HPDE6-E6E7 (cell line): ENCODE data around the gene F7.

Experiments used
- DNase-seq: peaks from one replicate; pipeline ENCODE4 v3.0.0; 2011; ENCODE audit warnings: missing footprints; ENCODE audit errors: extremely low spot score

Gene F7

GRCh38 chr13:113117911-113118260, 12.3 kb downstream of the F7 start:
- no peak for DNase-seq

GRCh38 chr13:113118261-113119021, 12.8 kb downstream of the F7 start:
- no peak for DNase-seq

GRCh38 chr13:113119166-113119821, 13.7 kb downstream of the F7 start:
- no peak for DNase-seq

DNA sequence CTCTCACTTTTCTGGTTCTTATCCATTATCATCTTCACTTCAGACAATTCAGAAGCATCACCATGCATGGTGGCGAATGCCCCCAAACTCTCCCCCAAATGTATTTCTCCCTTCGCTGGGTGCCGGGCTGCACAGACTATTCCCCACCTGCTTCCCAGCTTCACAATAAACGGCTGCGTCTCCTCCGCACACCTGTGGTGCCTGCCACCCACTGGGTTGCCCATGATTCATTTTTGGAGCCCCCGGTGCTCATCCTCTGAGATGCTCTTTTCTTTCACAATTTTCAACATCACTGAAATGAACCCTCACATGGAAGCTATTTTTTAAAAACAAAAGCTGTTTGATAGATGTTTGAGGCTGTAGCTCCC, 14.2 kb downstream of the F7 start:
- no peak for DNase-seq

DNA sequence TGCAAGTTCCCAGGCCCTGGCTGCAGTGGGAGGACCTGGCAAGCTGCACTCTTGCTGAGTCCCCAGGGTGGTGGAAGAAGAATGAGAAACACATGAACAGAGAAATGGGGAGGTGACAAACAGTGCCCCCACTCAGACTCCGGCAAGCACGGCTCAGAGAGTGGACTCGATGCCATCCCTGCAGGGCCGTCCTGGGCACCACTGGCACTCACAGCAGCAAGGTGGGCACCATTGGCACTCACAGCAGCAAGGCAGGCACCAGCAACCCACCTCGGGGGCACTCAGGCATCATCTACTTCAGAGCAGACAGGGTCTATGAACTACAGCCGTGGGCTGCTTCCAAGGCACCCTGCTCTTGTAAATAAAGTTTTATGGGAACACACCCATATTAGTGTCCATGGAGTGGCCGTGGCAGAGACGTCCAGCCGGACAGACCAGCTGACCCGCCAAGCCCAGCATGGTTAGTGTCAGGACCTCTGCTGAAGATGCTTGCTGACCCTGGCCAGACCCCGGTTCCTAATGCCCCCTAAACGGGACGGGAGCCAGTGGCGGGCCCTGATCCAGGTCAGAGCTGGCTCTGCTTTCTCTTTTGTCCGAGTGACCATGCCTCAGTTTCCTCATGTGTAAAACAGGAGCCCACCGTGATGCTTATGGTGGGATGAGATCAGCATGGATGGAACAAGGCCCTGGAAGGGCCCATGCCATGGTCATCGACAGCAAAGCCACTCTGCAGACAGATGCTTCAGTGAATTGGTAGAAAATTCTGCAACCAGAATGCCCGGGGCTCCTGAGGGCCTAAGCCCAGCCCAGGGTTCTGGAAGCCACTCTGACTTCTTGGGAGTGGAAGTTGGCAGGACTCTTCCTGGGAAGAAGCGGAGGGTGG, 14.9 kb downstream of the F7 start:
- no peak for DNase-seq

DNA sequence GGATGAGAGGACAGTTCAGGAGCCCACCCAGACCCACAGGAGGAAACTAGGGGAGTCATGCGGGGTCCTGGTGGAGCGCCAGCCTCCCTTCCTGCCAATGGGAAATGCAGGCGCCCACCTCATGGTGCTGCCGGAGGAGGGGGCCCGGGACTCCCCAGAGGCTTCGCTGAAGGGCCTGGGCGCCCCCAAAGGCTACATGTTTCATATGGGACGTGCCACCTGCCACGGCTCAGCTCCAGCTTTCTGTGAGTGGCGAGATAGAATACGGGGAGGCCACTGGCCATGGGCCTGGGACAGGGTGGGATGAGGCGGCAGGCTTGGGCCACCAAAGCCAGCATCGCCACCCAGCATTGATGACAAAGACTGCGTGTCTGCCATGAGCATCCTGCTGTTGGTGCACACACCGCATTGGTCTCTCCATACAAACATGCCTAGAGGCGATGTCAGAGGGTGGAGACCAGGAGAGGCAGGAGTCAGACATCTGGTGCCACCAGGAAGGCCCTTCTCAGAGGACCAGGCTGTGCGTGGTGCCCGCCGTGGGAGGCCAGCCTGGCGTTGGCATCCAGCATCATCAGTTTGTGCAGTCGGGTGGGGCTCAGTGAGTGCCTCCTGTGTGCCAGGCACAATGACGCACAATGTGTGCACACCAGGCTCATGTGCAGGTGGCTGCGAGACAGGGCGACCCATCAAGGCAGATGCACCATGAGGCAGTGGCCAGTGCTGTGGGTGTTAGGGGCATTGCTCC, 15.8 kb downstream of the F7 start:
- no peak for DNase-seq

- no peak for DNase-seq
Observed at GRCh38 chr13:113121928-113122471, 16.4 kb downstream of the F7 start.

GRCh38 chr13:113122550-113123225, 17.1 kb downstream of the F7 start, which contains the start of gene F10:
Gene F10 (plus strand): TSS chr13:113122799. CDS start chr13:113122856, 57 bp downstream.
- no peak for DNase-seq

- no peak for DNase-seq
Observed at GRCh38 chr13:113123226-113124201, 17.9 kb downstream of the F7 start.

GRCh38 chr13:113124211-113124970, 18.8 kb downstream of the F7 start:
- DNase-seq: no peak

DNA sequence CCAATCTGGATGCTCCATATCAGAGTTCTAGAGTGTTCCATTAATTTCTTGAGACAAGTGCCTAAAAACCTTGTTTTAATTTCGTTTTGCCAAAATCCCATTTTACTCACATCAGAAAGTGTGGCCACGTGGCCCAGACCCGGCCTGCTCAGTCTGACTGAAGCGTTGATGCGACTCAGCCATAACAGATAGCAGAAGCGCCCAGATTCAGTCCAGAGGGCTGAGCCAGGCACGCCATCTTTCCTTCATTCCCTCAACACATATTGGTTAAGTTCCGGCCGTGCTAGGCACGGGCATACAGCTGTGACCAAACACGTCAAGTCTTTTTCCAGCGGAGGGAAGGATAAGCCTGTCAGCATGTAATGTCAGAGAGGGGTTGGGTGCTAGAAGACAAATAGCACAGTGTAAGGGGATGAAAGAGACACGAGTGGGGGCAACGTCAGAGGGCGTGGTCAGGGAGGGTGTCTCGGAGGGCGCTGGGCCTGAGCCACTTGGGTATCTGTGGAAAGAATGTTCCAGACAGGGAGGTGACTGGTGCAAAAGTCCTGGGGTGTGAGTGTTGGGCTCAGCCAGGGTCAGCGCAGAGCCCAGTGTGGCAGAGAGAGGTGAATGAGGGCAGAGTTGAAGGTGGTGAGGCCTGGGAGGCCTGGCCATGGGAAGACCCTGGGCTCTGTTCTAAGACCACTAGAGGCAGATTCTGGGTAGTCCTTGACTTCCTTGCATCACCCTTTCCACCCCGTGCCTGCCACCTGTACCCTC, 20.1 kb downstream of the F7 start:
- DNase-seq: no peak

GRCh38 chr13:113126265-113127150, 20.9 kb downstream of the F7 start:
- no peak for DNase-seq

DNA sequence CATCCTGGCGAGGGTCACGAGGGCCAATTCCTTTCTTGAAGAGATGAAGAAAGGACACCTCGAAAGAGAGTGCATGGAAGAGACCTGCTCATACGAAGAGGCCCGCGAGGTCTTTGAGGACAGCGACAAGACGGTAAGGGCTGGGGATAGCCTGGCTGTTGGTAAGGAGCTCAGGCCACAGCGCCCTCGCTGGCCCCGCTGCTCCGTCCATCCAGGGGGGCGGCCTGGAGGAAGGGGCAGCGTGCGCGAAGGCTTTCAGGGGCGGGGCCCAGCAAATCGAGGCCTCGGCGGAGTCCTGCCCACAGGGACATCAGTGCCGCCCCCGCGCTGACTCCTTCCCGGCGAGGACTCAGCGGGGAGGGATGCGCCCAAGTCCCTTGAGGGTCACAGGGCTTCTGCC, 23.9 kb downstream of the F7 start:
- no peak for DNase-seq

DNA sequence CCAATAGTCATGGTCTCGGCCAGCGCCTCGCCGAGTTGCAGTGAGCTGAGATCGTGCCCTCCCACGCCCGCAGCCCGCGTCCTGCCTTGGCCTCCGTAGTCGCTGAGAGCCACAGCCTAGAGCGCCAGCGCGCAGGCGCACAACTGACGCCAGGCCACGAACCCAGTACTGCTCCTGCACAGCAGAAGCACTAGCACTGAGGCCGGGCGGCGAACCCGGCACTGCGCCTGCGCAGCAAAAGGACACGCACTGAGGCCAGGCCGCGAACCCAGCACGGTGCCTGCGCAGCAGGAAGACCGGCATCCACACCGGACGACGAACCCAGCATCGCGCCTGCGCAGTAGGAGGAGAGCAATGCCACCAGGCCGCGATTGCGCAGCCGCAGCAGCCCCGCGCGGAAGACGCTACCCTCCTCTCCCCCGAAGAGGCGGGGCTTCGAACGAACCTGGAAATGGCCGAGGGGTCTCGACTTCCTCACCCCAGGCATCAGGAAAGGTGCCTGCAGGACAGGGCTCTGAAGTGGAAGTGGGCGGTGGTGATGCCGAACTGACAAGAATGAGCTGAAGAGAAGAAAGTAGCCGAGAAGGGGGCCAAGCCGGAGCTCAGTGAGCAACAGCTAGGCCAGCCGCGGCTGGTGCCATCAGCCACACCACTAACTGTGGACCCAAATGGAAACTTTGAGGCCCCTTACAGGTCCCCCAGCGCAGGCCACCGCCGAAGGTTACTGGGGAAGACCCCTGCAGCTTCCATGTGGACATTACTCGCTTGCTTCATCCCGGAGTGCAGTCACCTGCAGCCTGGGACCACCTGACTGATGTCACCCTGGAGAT, 24.5 kb downstream of the F7 start:
- no peak for DNase-seq

- DNase-seq: no peak
Observed at GRCh38 chr13:113135281-113135760, 29.7 kb downstream of the F7 start.

DNA sequence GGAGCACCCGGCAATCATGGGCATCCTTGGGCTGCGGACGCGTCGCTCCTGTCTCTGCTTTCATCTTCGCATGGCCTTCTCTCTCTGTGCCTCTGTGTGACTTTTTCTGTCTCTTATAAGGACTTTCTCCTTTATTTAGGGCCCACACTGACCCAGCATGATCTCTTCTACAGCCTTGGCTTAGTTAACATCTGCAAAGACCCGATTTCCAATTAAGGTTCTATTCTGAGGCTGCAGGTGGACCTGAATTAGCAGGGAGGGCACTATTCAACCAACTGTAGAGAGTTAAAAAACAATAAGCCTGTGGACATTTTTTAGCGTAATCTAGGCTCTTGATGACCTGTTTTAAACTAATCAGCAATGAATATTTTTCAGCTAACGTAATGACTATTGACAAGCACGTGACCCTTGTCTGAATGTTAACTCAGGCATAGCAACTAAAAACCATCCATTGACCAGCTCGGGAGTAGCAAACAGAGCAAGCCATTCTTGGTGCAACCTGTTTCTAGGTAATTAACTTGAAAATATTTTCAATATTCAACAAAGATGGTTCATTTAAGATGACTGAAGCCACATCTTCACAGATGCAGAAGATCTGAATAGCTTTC, 32.2 kb downstream of the F7 start:
- no peak for DNase-seq
